NB4 (cell line): ENCODE results near the gene KAT7.

ENCODE experiments used
- DNase-seq: peaks from one replicate; pipeline ENCODE4 v3.0.0; 2010; ENCODE audit warnings: low read depth
- H3K4me3 ChIP-seq: one replicate; pipeline ENCODE4 v1.5.1; 2011; ENCODE audit warnings: mild to moderate bottlenecking, low read depth, low read length, moderate library complexity
- MAX ChIP-seq: IDR thresholded peaks from 2 replicates; pipeline ENCODE4 v1.6.1; 2011; ENCODE audit warnings: low read depth, low read length
- MYC ChIP-seq: IDR thresholded peaks from 2 replicates; pipeline ENCODE4 v1.6.1; 2011; ENCODE audit warnings: low read depth, low read length
- POLR2A ChIP-seq: IDR thresholded peaks from 2 replicates; pipeline ENCODE4 v1.6.1; 2011; ENCODE audit warnings: mild to moderate bottlenecking; ENCODE audit not compliant: insufficient read length; ENCODE audit errors: extremely low read depth
- TF ChIP-seq, protein P1 (sequence below): IDR thresholded peaks from one replicate; pipeline ENCODE4 v1.5.1; 2012; ENCODE audit warnings: low read depth, low read length

Gene KAT7

DNA sequence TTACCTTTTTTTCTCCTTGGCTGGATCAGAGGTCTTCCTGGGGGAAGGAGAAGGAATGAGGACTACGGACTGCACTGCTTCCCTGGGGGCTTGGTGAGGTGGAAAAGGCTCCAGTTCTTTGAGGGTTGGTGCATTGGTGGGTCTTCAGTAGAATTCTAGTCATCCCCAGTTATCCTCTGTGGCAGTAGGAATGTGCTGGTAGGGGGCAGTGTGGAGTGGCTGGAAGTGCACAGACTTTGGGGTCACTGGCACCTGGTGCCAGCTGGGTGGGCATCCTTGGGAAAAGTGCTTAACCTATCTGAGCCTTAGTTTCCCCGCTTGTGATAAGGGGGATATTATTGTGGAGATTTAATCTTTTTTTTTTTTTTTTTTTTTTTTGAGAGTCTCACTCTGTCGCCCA lies 53.1 kb downstream of the KAT7 start:
- DNase-seq, result no peak
- no peak for TF ChIP-seq MAX
- TF ChIP-seq, protein P1, sequence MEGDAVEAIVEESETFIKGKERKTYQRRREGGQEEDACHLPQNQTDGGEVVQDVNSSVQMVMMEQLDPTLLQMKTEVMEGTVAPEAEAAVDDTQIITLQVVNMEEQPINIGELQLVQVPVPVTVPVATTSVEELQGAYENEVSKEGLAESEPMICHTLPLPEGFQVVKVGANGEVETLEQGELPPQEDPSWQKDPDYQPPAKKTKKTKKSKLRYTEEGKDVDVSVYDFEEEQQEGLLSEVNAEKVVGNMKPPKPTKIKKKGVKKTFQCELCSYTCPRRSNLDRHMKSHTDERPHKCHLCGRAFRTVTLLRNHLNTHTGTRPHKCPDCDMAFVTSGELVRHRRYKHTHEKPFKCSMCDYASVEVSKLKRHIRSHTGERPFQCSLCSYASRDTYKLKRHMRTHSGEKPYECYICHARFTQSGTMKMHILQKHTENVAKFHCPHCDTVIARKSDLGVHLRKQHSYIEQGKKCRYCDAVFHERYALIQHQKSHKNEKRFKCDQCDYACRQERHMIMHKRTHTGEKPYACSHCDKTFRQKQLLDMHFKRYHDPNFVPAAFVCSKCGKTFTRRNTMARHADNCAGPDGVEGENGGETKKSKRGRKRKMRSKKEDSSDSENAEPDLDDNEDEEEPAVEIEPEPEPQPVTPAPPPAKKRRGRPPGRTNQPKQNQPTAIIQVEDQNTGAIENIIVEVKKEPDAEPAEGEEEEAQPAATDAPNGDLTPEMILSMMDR, result peak; percentile 25
- no peak for TF ChIP-seq POLR2A
- no peak overlapping the region for H3K4me3 ChIP-seq

- DNase-seq, result no peak
- H3K4me3 ChIP-seq, result no peak overlapping the region
- no peak for TF ChIP-seq MYC
- TF ChIP-seq POLR2A, result no peak
- TF ChIP-seq, protein P1, result no peak
- TF ChIP-seq MAX, result no peak
Observed at GRCh38 chr17:49842371-49842770, 53.9 kb downstream of the KAT7 start.

DNA sequence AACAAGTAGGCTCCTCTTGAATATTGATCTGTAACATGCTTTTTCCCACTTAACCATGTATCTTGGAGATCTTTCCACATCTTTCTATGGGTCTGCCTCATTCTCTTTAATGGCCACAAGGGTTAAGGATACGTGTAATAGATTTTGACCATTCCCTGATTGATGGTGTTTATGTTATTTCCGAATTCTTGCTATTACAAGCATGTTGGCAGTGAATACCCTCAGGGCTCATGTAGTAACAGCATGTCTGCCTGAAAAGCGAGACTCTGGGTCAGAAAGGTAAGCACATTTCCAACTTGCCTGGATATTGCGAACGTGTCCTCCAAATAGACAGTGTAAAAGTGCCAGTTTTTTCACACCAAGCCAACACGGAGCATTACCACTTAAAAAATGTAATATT lies 54.4 kb downstream of the KAT7 start:
- DNase-seq, result no peak
- TF ChIP-seq MAX, result no peak
- no peak for TF ChIP-seq POLR2A
- TF ChIP-seq MYC, result no peak
- TF ChIP-seq, protein P1, result no peak
- H3K4me3 ChIP-seq, result no peak overlapping the region

GRCh38 chr17:49843774-49844350 lies 55.4 kb downstream of the KAT7 start:
- TF ChIP-seq, protein P1, result peak; percentile 60
- TF ChIP-seq MAX, result no peak
- TF ChIP-seq POLR2A, result no peak
- no peak for TF ChIP-seq MYC
- peak; percentile 43 for DNase-seq
- H3K4me3 ChIP-seq, result no peak overlapping the region

GRCh38 chr17:49845321-49845720 lies 56.8 kb downstream of the KAT7 start:
- no peak overlapping the region for H3K4me3 ChIP-seq
- DNase-seq, result no peak
- TF ChIP-seq, protein P1, result no peak
- TF ChIP-seq POLR2A (no peak), MAX (no peak), MYC (no peak)
